H1 (cell line): ENCODE measurements around the gene CROCC2. TPM values are rescaled to one million over a fixed set of nuclear protein-coding genes. Genes with fewer than 3 reads are reported as not detected.

Source experiments
- CTCF ChIA-PET: fragments of 300-600 bp; sonication (Branson Sonifier 250); formaldehyde crosslinking; loops from one replicate; lab custom pipeline; 2021; ENCODE audit not compliant: partially characterized antibody; lab: Charles Lee
- POLR2A ChIA-PET: fragments of 300-600 bp; sonication (Branson Sonifier 250); formaldehyde crosslinking; loops from one replicate; lab custom pipeline; 2021; ENCODE audit warnings: inconsistent platforms; ENCODE audit not compliant: partially characterized antibody; lab: Charles Lee
- DNase-seq, 2 experiments: peaks; one replicate each; pipeline versions ENCODE4 v3.0.0 to v3.0.0-alpha.2; 2010 to 2022; ENCODE audit warnings: low spot score in 2 of 2, low read depth in 1 of 2, mixed read lengths in 1 of 2
- FAIRE-seq: peaks from 2 replicates; lab custom pipeline; 2011; peaks lifted over from hg19 to GRCh38; lab: Jason Lieb, UNC
- H2AFZ ChIP-seq: 2 replicates; pipeline ENCODE4 v1.8.1; 2012; ENCODE audit warnings: low read length, inconsistent platforms
- H2AK5ac ChIP-seq: 2 replicates; pipeline ENCODE4 v1.6.1; 2013; ENCODE audit warnings: low read depth, low read length
- H2BK120ac ChIP-seq: replicated peaks from 2 replicates; pipeline ENCODE3; 2013; ENCODE audit warnings: low read depth, low read length, inconsistent platforms
- H2BK12ac ChIP-seq: 2 replicates; pipeline ENCODE4 v1.6.1; 2013; ENCODE audit warnings: low read depth, low read length
- H2BK15ac ChIP-seq: 2 replicates; pipeline ENCODE4 v1.6.1; 2013; ENCODE audit warnings: low read length
- H2BK20ac ChIP-seq: 2 replicates; pipeline ENCODE4 v1.6.1; 2013; ENCODE audit warnings: low read length
- H2BK5ac ChIP-seq: 2 replicates; pipeline ENCODE4 v1.6.1; 2013; ENCODE audit warnings: low read depth, low read length
- H3K14ac ChIP-seq: 2 replicates; pipeline ENCODE4 v1.6.1; 2013; ENCODE audit warnings: inconsistent platforms; ENCODE audit not compliant: insufficient read length
- H3K18ac ChIP-seq: 2 replicates; pipeline ENCODE4 v1.6.1; 2013; ENCODE audit warnings: low read length; ENCODE audit errors: extremely low read depth
- H3K23ac ChIP-seq: 2 replicates; pipeline ENCODE4 v1.6.1; 2013; ENCODE audit warnings: inconsistent platforms; ENCODE audit not compliant: insufficient read length
- H3K23me2 ChIP-seq: 2 replicates; pipeline ENCODE4 v1.6.1; 2013; ENCODE audit warnings: low read depth, low read length
- H3K27ac ChIP-seq: 2 replicates; pipeline ENCODE4 v1.6.1; 2011; ENCODE audit warnings: low read depth, low read length, inconsistent platforms
- H3K27me3 ChIP-seq, 4 experiments: replicated peaks in 1 of 4; 1 replicate in 1 of 4; 2 replicates in 3 of 4; pipeline versions ENCODE4 v1.6.1 to v1.8.1; 2011 to 2013; ENCODE audit warnings: low read length in 3 of 4, mild to moderate bottlenecking in 3 of 4, inconsistent platforms in 2 of 4, mixed read lengths in 2 of 4, moderate library complexity in 1 of 4; ENCODE audit not compliant: control insufficient read depth in 3 of 4, insufficient read depth in 3 of 4; ENCODE audit errors: extremely low read depth in 1 of 4
- H3K36me3 ChIP-seq, 4 experiments: 2 replicates each; pipeline versions ENCODE4 v1.6.1 to v1.8.1; 2011 to 2013; ENCODE audit warnings: mild to moderate bottlenecking in 4 of 4, low read length in 3 of 4, moderate library complexity in 2 of 4, control low read depth in 1 of 4, inconsistent platforms in 1 of 4; ENCODE audit not compliant: insufficient read depth in 4 of 4, control insufficient read depth in 2 of 4
- H3K4ac ChIP-seq: replicated peaks from 2 replicates; pipeline ENCODE3; 2013; ENCODE audit warnings: low read length, low read depth, mixed read lengths, inconsistent platforms; ENCODE audit not compliant: insufficient read length
- H3K4me1 ChIP-seq, 4 experiments: replicated peaks in 1 of 4; 1 replicate in 1 of 4; 2 replicates in 3 of 4; pipeline versions ENCODE4 v1.6.1 to v1.8.1; 2011 to 2013; ENCODE audit warnings: low read length in 3 of 4, inconsistent platforms in 2 of 4, mixed read lengths in 1 of 4; ENCODE audit not compliant: insufficient read depth in 4 of 4, control insufficient read depth in 3 of 4
- H3K4me2 ChIP-seq, 2 experiments: 2 replicates each; pipeline versions ENCODE4 v1.6.1 to v1.8.1; 2011 to 2013; ENCODE audit warnings: low read depth in 2 of 2, low read length in 2 of 2, control low read depth in 1 of 2, inconsistent platforms in 1 of 2, mild to moderate bottlenecking in 1 of 2; ENCODE audit not compliant: insufficient read depth in 1 of 2
- H3K4me3 ChIP-seq, 4 experiments: fragments of 200-600, 300-600 bp in 1 of 4; sonication (generic), shearing (Covaris generic), sonication (Bioruptor Twin) in 1 of 4; 2 replicates each; pipeline versions ENCODE4 v1.5.1 to v1.8.1; 2011 to 2016; ENCODE audit warnings: low read length in 4 of 4, low read depth in 3 of 4, control low read depth in 2 of 4, inconsistent platforms in 2 of 4, mild to moderate bottlenecking in 2 of 4, mixed read lengths in 1 of 4, moderate library complexity in 1 of 4; ENCODE audit not compliant: insufficient read depth in 2 of 4; ENCODE audit errors: extremely low read depth in 1 of 4
- H3K56ac ChIP-seq: replicated peaks from 2 replicates; pipeline ENCODE3; 2013; ENCODE audit warnings: low read depth, mild to moderate bottlenecking, mixed read lengths, low read length, inconsistent platforms; ENCODE audit not compliant: insufficient read length
- H3K79me1 ChIP-seq: 2 replicates; pipeline ENCODE4 v1.6.1; 2013; ENCODE audit warnings: low read depth, low read length, control low read depth
- H3K79me2 ChIP-seq, 2 experiments: 2 replicates each; pipeline versions ENCODE4 v1.6.1 to v1.8.1; 2012 to 2013; ENCODE audit warnings: low read length in 2 of 2, mild to moderate bottlenecking in 2 of 2, inconsistent platforms in 1 of 2; ENCODE audit not compliant: insufficient read depth in 2 of 2, control insufficient read depth in 1 of 2
- H3K9ac ChIP-seq, 4 experiments: replicated peaks in 1 of 4; 1 replicate in 1 of 4; 2 replicates in 3 of 4; pipeline versions ENCODE4 v1.6.1 to v1.8.1; 2011 to 2013; ENCODE audit warnings: low read depth in 3 of 4, low read length in 3 of 4, control low read depth in 2 of 4, mild to moderate bottlenecking in 2 of 4, moderate library complexity in 2 of 4, inconsistent platforms in 1 of 4; ENCODE audit errors: extremely low read depth in 1 of 4
- H3K9me3 ChIP-seq, 2 experiments: 2 replicates each; pipeline versions ENCODE4 v1.6.1 to v1.8.1; 2012 to 2013; ENCODE audit warnings: mild to moderate bottlenecking in 2 of 2, moderate library complexity in 2 of 2, control low read depth in 1 of 2, inconsistent platforms in 1 of 2, low read depth in 1 of 2, low read length in 1 of 2, mixed read lengths in 1 of 2; ENCODE audit not compliant: insufficient read depth in 2 of 2
- H4K20me1 ChIP-seq, 2 experiments: replicated peaks in 1 of 2; 2 replicates each; pipeline versions ENCODE3 to v1.8.1; 2011 to 2013; ENCODE audit warnings: inconsistent platforms in 2 of 2, low read length in 2 of 2, mild to moderate bottlenecking in 1 of 2; ENCODE audit not compliant: insufficient read depth in 2 of 2, control insufficient read depth in 1 of 2
- H4K5ac ChIP-seq: 2 replicates; pipeline ENCODE4 v1.6.1; 2013; ENCODE audit warnings: low read length, low read depth, mixed read lengths, inconsistent platforms; ENCODE audit not compliant: insufficient read length
- H4K8ac ChIP-seq: 2 replicates; pipeline ENCODE4 v1.8.0; 2013; ENCODE audit warnings: mild to moderate bottlenecking, moderate library complexity, low read length, inconsistent platforms; ENCODE audit not compliant: insufficient read depth; ENCODE audit errors: extremely low read depth
- H4K91ac ChIP-seq: replicated peaks from 2 replicates; pipeline ENCODE3; 2013; ENCODE audit warnings: low read length, mixed read lengths, inconsistent platforms; ENCODE audit not compliant: insufficient read length
- BCL11A ChIP-seq, 2 experiments: IDR thresholded peaks; one replicate each; pipeline ENCODE4 v1.6.1; 2011; ENCODE audit warnings: low read depth in 2 of 2, low read length in 2 of 2, mild to moderate bottlenecking in 2 of 2
- EGR1 ChIP-seq: IDR thresholded peaks from 2 replicates; pipeline ENCODE4 v1.6.1; 2011; ENCODE audit warnings: low read depth, low read length, borderline replicate concordance
- GABPA ChIP-seq: IDR thresholded peaks from 2 replicates; pipeline ENCODE4 v1.6.1; 2011; ENCODE audit warnings: mild to moderate bottlenecking, low read length, moderate library complexity, borderline replicate concordance; ENCODE audit not compliant: insufficient read depth
- GTF2F1 ChIP-seq: IDR thresholded peaks from 2 replicates; pipeline ENCODE4 v1.6.1; 2012; ENCODE audit warnings: low read depth, low read length, improper control_type of control experiment, borderline replicate concordance
- JUN ChIP-seq: IDR thresholded peaks from 2 replicates; pipeline ENCODE4 v1.6.1; 2011; ENCODE audit warnings: low read depth, mild to moderate bottlenecking, improper control_type of control experiment, low read length
- KDM4A ChIP-seq: IDR thresholded peaks from one replicate; pipeline ENCODE4 v1.7.1; 2012; ENCODE audit warnings: low read depth, mild to moderate bottlenecking, moderate library complexity, low read length, inconsistent platforms; ENCODE audit not compliant: severe bottlenecking
- RXRA ChIP-seq: IDR thresholded peaks from 2 replicates; pipeline ENCODE4 v1.6.1; 2011; ENCODE audit warnings: low read depth, mild to moderate bottlenecking, low read length, moderate library complexity; ENCODE audit not compliant: insufficient read depth
- SIN3A ChIP-seq, 2 experiments: IDR thresholded peaks in 1 of 2; conservative IDR thresholded peaks in 1 of 2; 2 replicates each; pipeline ENCODE4 v1.6.1; 2011 to 2012; ENCODE audit warnings: low read length in 2 of 2, improper control_type of control experiment in 1 of 2, low read depth in 1 of 2, mild to moderate bottlenecking in 1 of 2
- SIRT6 ChIP-seq: IDR thresholded peaks from one replicate; pipeline ENCODE4 v1.7.1; 2012; ENCODE audit warnings: low read length, inconsistent platforms
- SP1 ChIP-seq: IDR thresholded peaks from 2 replicates; pipeline ENCODE4 v1.6.1; 2011; ENCODE audit warnings: low read depth, low read length
- TBP ChIP-seq: IDR thresholded peaks from 2 replicates; pipeline ENCODE4 v1.6.1; 2011; ENCODE audit warnings: low read depth, low read length, improper control_type of control experiment
- WGBS, 2 experiments: shearing (Covaris generic) in 1 of 2; methylation state at CpG; one replicate each; pipeline versions ENCODE4 v1.1.6 to v1.1.7; 2013 to 2015; ENCODE audit warnings: low lambda C conversion rate in 2 of 2, mixed read lengths in 2 of 2, inconsistent platforms in 1 of 2, low coverage in 1 of 2, missing lambda C conversion rate in 1 of 2; ENCODE audit not compliant: insufficient replicate concordance in 2 of 2, insufficient coverage in 1 of 2, insufficient read length in 1 of 2; ENCODE audit errors: extremely low coverage in 1 of 2, missing lambda C conversion rate in 1 of 2; 5-methylcytosine and 5-hydroxymethylcytosine counted together
- polyA plus RNA-seq, 7 experiments: library from polyadenylated mRNA; depleted of rRNA in 3 of 7; stranded (reverse) in 5 of 7; unstranded in 2 of 7; fragments of >200 nt in 5 of 7; fragments of 200-250 nt in 2 of 7; gene quantifications; 1 replicate in 5 of 7; 2 replicates in 1 of 7; 4 replicates in 1 of 7; pipeline versions ENCODE4 v1.2.1 to v1.2.3, GENCODE V29; 2011 to 2013; ENCODE audit warnings: missing spikeins in 2 of 7, mixed read lengths in 2 of 7
- total RNA-seq: library from RNA; stranded (reverse); fragmentation: NEBNext Ultra II Directional; extraction: Animal tissue kit (Norgen Biotek cat#: 25700); gene quantifications from 2 replicates; pipeline ENCODE4 v1.2.1, GENCODE V29; 2021
- TF ChIP-seq, protein P1 (sequence below): IDR thresholded peaks from 2 replicates; pipeline ENCODE4 v1.6.1; 2011; ENCODE audit warnings: low read depth, mild to moderate bottlenecking, low read length; ENCODE audit not compliant: insufficient read depth
- TF ChIP-seq, protein P2 (sequence below): IDR thresholded peaks from 2 replicates; pipeline ENCODE4 v1.6.1; 2011; ENCODE audit warnings: low read length, improper control_type of control experiment

The CROCC2 gene
- total and polyA plus RNA-seq, 2 of the 8 experiments (the other 6 are each of a cell fraction or from before 2014, with no cell fraction given), result not detected

DNA sequence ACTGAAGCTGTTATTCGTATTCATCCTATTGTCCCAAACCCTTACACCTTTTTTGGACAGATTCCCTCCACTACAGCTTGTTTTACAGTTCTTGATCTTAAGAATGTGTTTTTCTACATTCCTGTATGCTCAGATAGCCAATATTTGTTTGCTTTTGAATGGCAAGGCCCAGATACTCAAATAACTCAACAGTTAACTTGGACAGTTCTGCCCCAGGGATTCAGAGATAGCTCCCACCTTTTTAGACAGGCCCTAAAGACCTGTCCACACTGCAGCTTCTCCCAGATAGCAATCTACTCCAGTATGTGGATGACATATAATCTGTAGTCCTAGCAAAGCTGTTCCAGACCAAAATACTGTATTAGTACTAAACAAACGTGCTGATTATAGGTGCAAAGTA, 44.6 kb upstream of the CROCC2 start:
- no peak overlapping the region for H2AFZ ChIP-seq
- FAIRE-seq (no peak), DNase-seq (no peak)
- H3K27ac ChIP-seq, result no peak overlapping the region
- no peak overlapping the region for H4K8ac ChIP-seq
- H3K36me3 ChIP-seq, result no peaks in the 10 kb centered on the region
- H2BK12ac ChIP-seq, result no peak overlapping the region
- H3K9me3 ChIP-seq, result no peaks in the 10 kb centered on the region
- H4K91ac ChIP-seq, result no peak overlapping the region
- H3K4me2 ChIP-seq, result no peak overlapping the region
- no peak overlapping the region for H3K4me3 ChIP-seq
- no peak overlapping the region for H3K9ac ChIP-seq
- H2BK20ac ChIP-seq, result no peak overlapping the region
- H3K4ac ChIP-seq, result no peak overlapping the region
- H3K18ac ChIP-seq, result no peak overlapping the region
- H4K5ac ChIP-seq, result no peak overlapping the region
- H2BK15ac ChIP-seq, result no peak overlapping the region
- no peak overlapping the region for H3K56ac ChIP-seq
- ChIA-PET POLR2A (no interaction called here), CTCF (interaction anchor here (0.6 to 2.4 kb wide), 8 partner anchors 10 to 971 kb away, joined by 3 to 20 read pairs (median 4); no protein-coding TSS in a partner anchor)
- H4K20me1 ChIP-seq, result no peaks in the 10 kb centered on the region
- no peaks in the 10 kb centered on the region for H3K27me3 ChIP-seq
- no peak overlapping the region for H2BK120ac ChIP-seq
- WGBS, 2 experiments, result 86% methylated on average over 2 of the region's 2 CpGs; no CpG with 5 or more reads in 1 of the 2 experiments
- H3K23ac ChIP-seq, result no peak overlapping the region
- no peaks in the 10 kb centered on the region for H3K79me2 ChIP-seq
- no peak overlapping the region for H2AK5ac ChIP-seq
- no peaks in the 10 kb centered on the region for H3K4me1 ChIP-seq
- H3K23me2 ChIP-seq, result no peaks in the 10 kb centered on the region
- H3K79me1 ChIP-seq, result no peaks in the 10 kb centered on the region
- H3K14ac ChIP-seq, result no peak overlapping the region
- no peak overlapping the region for H2BK5ac ChIP-seq
- TF ChIP-seq TBP (no peak), EGR1 (no peak), JUN (no peak), GABPA (no peak), RXRA (no peak), GTF2F1 (no peak), KDM4A (no peak), BCL11A (IDR thresholded peaks at IDR 0.05; ENCODE audit: low read depth in 2 of 2, low read length in 2 of 2) (no peak), SIRT6 (no peak), SP1 (no peak), SIN3A (conservative IDR thresholded peaks at IDR 0.05 in 1 of 2, IDR thresholded peaks at IDR 0.05 in 1 of 2; ENCODE audit: low read depth in 1 of 2, low read length in 2 of 2) (no peak)
- TF ChIP-seq, protein P1, sequence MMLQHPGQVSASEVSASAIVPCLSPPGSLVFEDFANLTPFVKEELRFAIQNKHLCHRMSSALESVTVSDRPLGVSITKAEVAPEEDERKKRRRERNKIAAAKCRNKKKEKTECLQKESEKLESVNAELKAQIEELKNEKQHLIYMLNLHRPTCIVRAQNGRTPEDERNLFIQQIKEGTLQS, result no peak
- TF ChIP-seq, protein P2, sequence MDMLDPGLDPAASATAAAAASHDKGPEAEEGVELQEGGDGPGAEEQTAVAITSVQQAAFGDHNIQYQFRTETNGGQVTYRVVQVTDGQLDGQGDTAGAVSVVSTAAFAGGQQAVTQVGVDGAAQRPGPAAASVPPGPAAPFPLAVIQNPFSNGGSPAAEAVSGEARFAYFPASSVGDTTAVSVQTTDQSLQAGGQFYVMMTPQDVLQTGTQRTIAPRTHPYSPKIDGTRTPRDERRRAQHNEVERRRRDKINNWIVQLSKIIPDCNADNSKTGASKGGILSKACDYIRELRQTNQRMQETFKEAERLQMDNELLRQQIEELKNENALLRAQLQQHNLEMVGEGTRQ, result no peak
